ENCODE measurements around the gene ZBTB2.
"Not testable (repeated sequence)": the region's sequence is repeated elsewhere in the genome, so short reads cannot be mapped to it uniquely, and the experiment has no call there.

The ZBTB2 gene

GRCh38 chr6:151372164-151372563 lies 19.2 kb downstream of the ZBTB2 start:
- no peak for DNase-seq (ENCODE audit: low read depth in 2 of 2)

GRCh38 chr6:151370509-151371078 lies 20.8 kb downstream of the ZBTB2 start:
- no peak for DNase-seq (ENCODE audit: low read depth in 2 of 2)

- DNase-seq (ENCODE audit: low read depth in 2 of 2): no peak
Observed at GRCh38 chr6:151365233-151365632, 26.1 kb downstream of the ZBTB2 start.

GRCh38 chr6:151359486-151359885 lies 31.9 kb downstream of the ZBTB2 start:
- no peak for DNase-seq (ENCODE audit: low read depth in 2 of 2)

GRCh38 chr6:151358475-151358874 lies 32.9 kb downstream of the ZBTB2 start:
- no peak for DNase-seq (ENCODE audit: low read depth in 2 of 2)

GRCh38 chr6:151357758-151358436 lies 33.5 kb downstream of the ZBTB2 start:
- no peak for DNase-seq (ENCODE audit: low read depth in 2 of 2)

- DNase-seq (ENCODE audit: low read depth in 2 of 2): not testable (repeated sequence)
Observed at GRCh38 chr6:151356983-151357382, 34.4 kb downstream of the ZBTB2 start.

- DNase-seq (ENCODE audit: low read depth in 2 of 2): no peak
Observed at GRCh38 chr6:151353795-151354194, 37.6 kb downstream of the ZBTB2 start.

- DNase-seq (ENCODE audit: low read depth in 2 of 2): no peak
Observed at GRCh38 chr6:151352410-151353396, 38.7 kb downstream of the ZBTB2 start.

- DNase-seq (ENCODE audit: low read depth in 2 of 2): no peak
Observed at GRCh38 chr6:151351731-151352130, 39.6 kb downstream of the ZBTB2 start.

- no peak for DNase-seq (ENCODE audit: low read depth in 2 of 2)
Observed at GRCh38 chr6:151351146-151351700, 40.1 kb downstream of the ZBTB2 start.

GRCh38 chr6:151350442-151351145 lies 40.8 kb downstream of the ZBTB2 start:
- DNase-seq (ENCODE audit: low read depth in 2 of 2): no peak

- DNase-seq (ENCODE audit: low read depth in 2 of 2): no peak
Observed at GRCh38 chr6:151349651-151350270, 41.6 kb downstream of the ZBTB2 start.

- DNase-seq (ENCODE audit: low read depth in 2 of 2): not testable (repeated sequence)
Observed at GRCh38 chr6:151342750-151343149, 48.6 kb downstream of the ZBTB2 start.

GRCh38 chr6:151341476-151342195 lies 49.7 kb downstream of the ZBTB2 start:
- DNase-seq (ENCODE audit: low read depth in 2 of 2): no peak

- no peak for DNase-seq (ENCODE audit: low read depth in 2 of 2)
Observed at GRCh38 chr6:151340219-151340978, 51.0 kb downstream of the ZBTB2 start.

- no peak for DNase-seq (ENCODE audit: low read depth in 2 of 2)
Observed at GRCh38 chr6:151339369-151339768, 52.0 kb downstream of the ZBTB2 start.

- no peak for DNase-seq (ENCODE audit: low read depth in 2 of 2)
Observed at GRCh38 chr6:151338651-151339200, 52.6 kb downstream of the ZBTB2 start.

- no peak for DNase-seq (ENCODE audit: low read depth in 2 of 2)
Observed at GRCh38 chr6:151335930-151336329, 55.4 kb downstream of the ZBTB2 start.

Data from activated CD8-positive, alpha-beta memory T cell treated with anti-CD3 and anti-CD28 coated beads for 4 hours (primary cell).